Neuronal stem cell (in vitro differentiated cells): Measurements from ENCODE around the gene EML5. TPM values are rescaled to one million over a fixed set of nuclear protein-coding genes. Genes with fewer than 3 reads are reported as not detected.

ENCODE experiments used
- DNase-seq: peaks from one replicate; pipeline ENCODE4 v3.0.0-alpha.2; 2013; ENCODE audit warnings: low spot score
- H2AFZ ChIP-seq: one replicate; pipeline ENCODE4 v1.6.1; 2013; ENCODE audit warnings: mild to moderate bottlenecking, low read length, inconsistent platforms
- H2AK5ac ChIP-seq: 2 replicates; pipeline ENCODE4 v1.6.1; 2013; ENCODE audit warnings: low read depth, mild to moderate bottlenecking, inconsistent platforms, low read length, moderate library complexity, mixed read lengths
- H2BK120ac ChIP-seq: 2 replicates; pipeline ENCODE4 v1.6.1; 2013; ENCODE audit warnings: low read depth, mild to moderate bottlenecking, inconsistent platforms, low read length, moderate library complexity, mixed read lengths
- H2BK12ac ChIP-seq: one replicate; pipeline ENCODE4 v1.6.1; 2013; ENCODE audit warnings: low read length, inconsistent platforms
- H2BK15ac ChIP-seq: 2 replicates; pipeline ENCODE4 v1.6.1; 2013; ENCODE audit warnings: mild to moderate bottlenecking, low read length, inconsistent platforms, mixed read lengths
- H2BK5ac ChIP-seq: one replicate; pipeline ENCODE4 v1.6.1; 2013; ENCODE audit warnings: inconsistent platforms, mild to moderate bottlenecking, low read length, moderate library complexity
- H3K14ac ChIP-seq: one replicate; pipeline ENCODE4 v1.6.1; 2013; ENCODE audit warnings: low read length, inconsistent platforms
- H3K18ac ChIP-seq: 2 replicates; pipeline ENCODE4 v1.6.1; 2013; ENCODE audit warnings: low read length, inconsistent platforms
- H3K23ac ChIP-seq: 2 replicates; pipeline ENCODE4 v1.6.1; 2013; ENCODE audit warnings: low read depth, mild to moderate bottlenecking, mixed read lengths, low read length, inconsistent platforms; ENCODE audit not compliant: poor library complexity
- H3K27ac ChIP-seq: replicated peaks from 3 replicates; pipeline ENCODE4 v1.5.1; 2013; ENCODE audit warnings: low read length, inconsistent platforms
- H3K27me3 ChIP-seq, 3 experiments: 2 replicates each; pipeline ENCODE4 v1.6.1; 2013; ENCODE audit warnings: low read length in 3 of 3, mild to moderate bottlenecking in 2 of 3, inconsistent platforms in 1 of 3, low read depth in 1 of 3, mixed read lengths in 1 of 3, moderate library complexity in 1 of 3; ENCODE audit not compliant: control insufficient read depth in 3 of 3, insufficient read depth in 3 of 3
- H3K36me3 ChIP-seq, 2 donors: replicated peaks in 1 of 2; 2 replicates each; pipeline ENCODE4 v1.6.1; 2013; ENCODE audit warnings: low read length in 2 of 2; ENCODE audit not compliant: control insufficient read depth in 2 of 2, insufficient read depth in 2 of 2
- H3K4ac ChIP-seq: 2 replicates; pipeline ENCODE4 v1.6.1; 2013; ENCODE audit warnings: inconsistent platforms, mild to moderate bottlenecking, low read length, moderate library complexity
- H3K4me1 ChIP-seq, 2 donors: 1 replicate in 1 of 2; 2 replicates in 1 of 2; pipeline ENCODE4 v1.6.1; 2013; ENCODE audit warnings: low read length in 2 of 2, low read depth in 1 of 2; ENCODE audit not compliant: control insufficient read depth in 2 of 2, insufficient read depth in 1 of 2
- H3K4me2 ChIP-seq: one replicate; pipeline ENCODE4 v1.6.1; 2013; ENCODE audit warnings: mild to moderate bottlenecking, low read length, inconsistent platforms; ENCODE audit not compliant: insufficient read depth, poor library complexity, severe bottlenecking
- H3K4me3 ChIP-seq, 2 donors: 2 replicates each; pipeline ENCODE4 v1.5.1; 2013; ENCODE audit warnings: low read length in 2 of 2, mild to moderate bottlenecking in 2 of 2, inconsistent platforms in 1 of 2, moderate library complexity in 1 of 2
- H3K79me1 ChIP-seq: one replicate; pipeline ENCODE4 v1.6.1; 2013; ENCODE audit warnings: low read depth, mild to moderate bottlenecking, inconsistent platforms, low read length, moderate library complexity
- H3K9ac ChIP-seq: one replicate; pipeline ENCODE4 v1.6.1; 2013; ENCODE audit warnings: mild to moderate bottlenecking, low read depth, low read length, inconsistent platforms; ENCODE audit not compliant: poor library complexity
- H3K9me3 ChIP-seq, 2 donors: replicated peaks in 1 of 2; 2 replicates each; pipeline versions ENCODE3 to v1.6.1; 2013; ENCODE audit warnings: low read length in 2 of 2, mild to moderate bottlenecking in 2 of 2, inconsistent platforms in 1 of 2, low read depth in 1 of 2, mixed read lengths in 1 of 2, moderate library complexity in 1 of 2; ENCODE audit not compliant: control insufficient read depth in 2 of 2, insufficient read depth in 1 of 2
- H4K8ac ChIP-seq: one replicate; pipeline ENCODE4 v1.6.1; 2013; ENCODE audit warnings: low read depth, mild to moderate bottlenecking, inconsistent platforms, low read length, moderate library complexity
- H4K91ac ChIP-seq: one replicate; pipeline ENCODE4 v1.6.1; 2013; ENCODE audit warnings: low read length, low read depth, mild to moderate bottlenecking, inconsistent platforms; ENCODE audit not compliant: poor library complexity
- WGBS, 2 donors: extraction: QIAGEN DNeasy Blood & Tissue Kit; methylation state at CpG; one replicate each; pipeline ENCODE4 v1.1.7; 2013; ENCODE audit warnings: missing lambda C conversion rate in 2 of 2, mixed read lengths in 1 of 2; ENCODE audit not compliant: insufficient read length in 2 of 2, insufficient replicate concordance in 1 of 2; ENCODE audit errors: extremely low coverage in 2 of 2; 5-methylcytosine and 5-hydroxymethylcytosine counted together
- small RNA-seq: library from polyadenylated mRNA; stranded (forward); fragments of <200 nt; extraction: miRNeasy Mini kit (QIAGEN cat#:217004); gene quantifications from one replicate; pipeline ENCODE3, GENCODE V24; 2013; ENCODE audit not compliant: insufficient read depth

EML5 gene

GRCh38 chr14:88562532-88562830 is 230.3 kb downstream of the EML5 start:
- H3K4me3 ChIP-seq: peak overlapping the region; percentile 93 to 97
- H3K36me3 ChIP-seq: peaks cover 0 to 30% of the 10 kb centered on the region in 2 donors
- no peak overlapping the region for H2BK15ac ChIP-seq
- peak overlapping the region; percentile 97 for H2AFZ ChIP-seq
- no peak overlapping the region for H4K91ac ChIP-seq
- no peaks in the 10 kb centered on the region for H3K4me1 ChIP-seq
- H4K8ac ChIP-seq: no peak overlapping the region
- H3K4me2 ChIP-seq: peak overlapping the region; percentile 32
- no peak overlapping the region for H3K23ac ChIP-seq
- H3K79me1 ChIP-seq: peaks cover 3% of the 10 kb centered on the region
- DNase-seq: no peak
- H2BK12ac ChIP-seq: no peak overlapping the region
- no peak overlapping the region for H2AK5ac ChIP-seq
- H3K9me3 ChIP-seq: no peaks in the 10 kb centered on the region
- no peak overlapping the region for H2BK120ac ChIP-seq
- WGBS, 2 donors: no CpG with 5 or more reads among the region's 5 CpGs
- H3K18ac ChIP-seq: no peak overlapping the region
- no peak overlapping the region for H2BK5ac ChIP-seq
- H3K27me3 ChIP-seq: no peaks in the 10 kb centered on the region
- no peak overlapping the region for H3K14ac ChIP-seq
- H3K9ac ChIP-seq: no peak overlapping the region
- no peak overlapping the region for H3K27ac ChIP-seq
- H3K4ac ChIP-seq: no peak overlapping the region

Small RNAs within 50 kb of the gene (small RNA-seq; reads per million reads assigned to genes)
- gene RF00019 (not detected), gene RNU4-92P (not detected)
